ENCODE measurements around the gene RTL5. TPM values are rescaled to one million over a fixed set of nuclear protein-coding genes. Genes with fewer than 3 reads are reported as not detected.

The RTL5 gene
- total and polyA plus RNA-seq, 2 experiments from 2014 or later: 0.31 to 0.94 TPM

GRCh38 chrX:72114306-72114705 is 17.4 kb downstream of the RTL5 start:
- H3K4me1 ChIP-seq (ENCODE audit: insufficient read depth): no peaks in the 10 kb centered on the region
- Mint-ChIP-seq H3K27ac (no peak overlapping the region), H3K36me3 (ENCODE audit: low read depth) (no peaks in the 10 kb centered on the region), H3K27me3 (ENCODE audit: insufficient read depth, low read depth, poor library complexity) (peaks cover 2% of the 10 kb centered on the region), H3K4me3 (no peak overlapping the region), H3K4me1 (peaks cover 28% of the 10 kb centered on the region), H3K9me3 (no peaks in the 10 kb centered on the region)
- H3K27me3 ChIP-seq (ENCODE audit: insufficient read depth): no peaks in the 10 kb centered on the region
- no peaks in the 10 kb centered on the region for H3K79me2 ChIP-seq (replicated peaks; ENCODE audit: insufficient read depth)
- no peak overlapping the region for H3K4me3 ChIP-seq
- no peak overlapping the region for H3K4me2 ChIP-seq
- no peaks in the 10 kb centered on the region for H3K36me3 ChIP-seq (ENCODE audit: insufficient read depth)
- no peaks in the 10 kb centered on the region for H4K20me1 ChIP-seq (replicated peaks; ENCODE audit: insufficient read depth)
- no peak overlapping the region for H3K27ac ChIP-seq (ENCODE audit: low read depth)
- no peaks in the 10 kb centered on the region for H3K9me2 ChIP-seq (ENCODE audit: insufficient read depth)
- ATAC-seq (no peak), DNase-seq (ENCODE audit: low spot score) (no peak)
- TF ChIP-seq, protein P1, sequence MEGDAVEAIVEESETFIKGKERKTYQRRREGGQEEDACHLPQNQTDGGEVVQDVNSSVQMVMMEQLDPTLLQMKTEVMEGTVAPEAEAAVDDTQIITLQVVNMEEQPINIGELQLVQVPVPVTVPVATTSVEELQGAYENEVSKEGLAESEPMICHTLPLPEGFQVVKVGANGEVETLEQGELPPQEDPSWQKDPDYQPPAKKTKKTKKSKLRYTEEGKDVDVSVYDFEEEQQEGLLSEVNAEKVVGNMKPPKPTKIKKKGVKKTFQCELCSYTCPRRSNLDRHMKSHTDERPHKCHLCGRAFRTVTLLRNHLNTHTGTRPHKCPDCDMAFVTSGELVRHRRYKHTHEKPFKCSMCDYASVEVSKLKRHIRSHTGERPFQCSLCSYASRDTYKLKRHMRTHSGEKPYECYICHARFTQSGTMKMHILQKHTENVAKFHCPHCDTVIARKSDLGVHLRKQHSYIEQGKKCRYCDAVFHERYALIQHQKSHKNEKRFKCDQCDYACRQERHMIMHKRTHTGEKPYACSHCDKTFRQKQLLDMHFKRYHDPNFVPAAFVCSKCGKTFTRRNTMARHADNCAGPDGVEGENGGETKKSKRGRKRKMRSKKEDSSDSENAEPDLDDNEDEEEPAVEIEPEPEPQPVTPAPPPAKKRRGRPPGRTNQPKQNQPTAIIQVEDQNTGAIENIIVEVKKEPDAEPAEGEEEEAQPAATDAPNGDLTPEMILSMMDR (conservative IDR thresholded peaks at IDR 0.05; ENCODE audit: low read depth in 2 of 2): no peak
- TF ChIP-seq POLR2AphosphoS5 (IDR thresholded peaks at IDR 0.05; ENCODE audit: low read depth) (no peak), ZNF331 (CRISPR knock-in tag; IDR thresholded peaks at IDR 0.05; ENCODE audit: low read depth) (no peak), EZH2phosphoT487 (IDR thresholded peaks at IDR 0.05; ENCODE audit: unreplicated experiment) (no peak), ZNF462 (CRISPR knock-in tag; IDR thresholded peaks at IDR 0.05) (no peak), NANOG (IDR thresholded peaks at IDR 0.05; ENCODE audit: borderline replicate concordance) (no peak), EZH2 (IDR thresholded peaks at IDR 0.05; ENCODE audit: low read depth, unreplicated experiment) (no peak), ZNF114 (CRISPR knock-in tag; IDR thresholded peaks at IDR 0.05) (no peak), CREB1 (CRISPR knock-in tag; IDR thresholded peaks at IDR 0.05; ENCODE audit: low read depth) (no peak), STAT1 (IDR thresholded peaks at IDR 0.05; ENCODE audit: unreplicated experiment) (no peak), JUNB (IDR thresholded peaks at IDR 0.05; ENCODE audit: unreplicated experiment) (no peak)
- TF ChIP-seq, protein P2, sequence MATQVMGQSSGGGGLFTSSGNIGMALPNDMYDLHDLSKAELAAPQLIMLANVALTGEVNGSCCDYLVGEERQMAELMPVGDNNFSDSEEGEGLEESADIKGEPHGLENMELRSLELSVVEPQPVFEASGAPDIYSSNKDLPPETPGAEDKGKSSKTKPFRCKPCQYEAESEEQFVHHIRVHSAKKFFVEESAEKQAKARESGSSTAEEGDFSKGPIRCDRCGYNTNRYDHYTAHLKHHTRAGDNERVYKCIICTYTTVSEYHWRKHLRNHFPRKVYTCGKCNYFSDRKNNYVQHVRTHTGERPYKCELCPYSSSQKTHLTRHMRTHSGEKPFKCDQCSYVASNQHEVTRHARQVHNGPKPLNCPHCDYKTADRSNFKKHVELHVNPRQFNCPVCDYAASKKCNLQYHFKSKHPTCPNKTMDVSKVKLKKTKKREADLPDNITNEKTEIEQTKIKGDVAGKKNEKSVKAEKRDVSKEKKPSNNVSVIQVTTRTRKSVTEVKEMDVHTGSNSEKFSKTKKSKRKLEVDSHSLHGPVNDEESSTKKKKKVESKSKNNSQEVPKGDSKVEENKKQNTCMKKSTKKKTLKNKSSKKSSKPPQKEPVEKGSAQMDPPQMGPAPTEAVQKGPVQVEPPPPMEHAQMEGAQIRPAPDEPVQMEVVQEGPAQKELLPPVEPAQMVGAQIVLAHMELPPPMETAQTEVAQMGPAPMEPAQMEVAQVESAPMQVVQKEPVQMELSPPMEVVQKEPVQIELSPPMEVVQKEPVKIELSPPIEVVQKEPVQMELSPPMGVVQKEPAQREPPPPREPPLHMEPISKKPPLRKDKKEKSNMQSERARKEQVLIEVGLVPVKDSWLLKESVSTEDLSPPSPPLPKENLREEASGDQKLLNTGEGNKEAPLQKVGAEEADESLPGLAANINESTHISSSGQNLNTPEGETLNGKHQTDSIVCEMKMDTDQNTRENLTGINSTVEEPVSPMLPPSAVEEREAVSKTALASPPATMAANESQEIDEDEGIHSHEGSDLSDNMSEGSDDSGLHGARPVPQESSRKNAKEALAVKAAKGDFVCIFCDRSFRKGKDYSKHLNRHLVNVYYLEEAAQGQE (IDR thresholded peaks at IDR 0.05; ENCODE audit: unreplicated experiment): no peak
- TF ChIP-seq, protein P3, sequence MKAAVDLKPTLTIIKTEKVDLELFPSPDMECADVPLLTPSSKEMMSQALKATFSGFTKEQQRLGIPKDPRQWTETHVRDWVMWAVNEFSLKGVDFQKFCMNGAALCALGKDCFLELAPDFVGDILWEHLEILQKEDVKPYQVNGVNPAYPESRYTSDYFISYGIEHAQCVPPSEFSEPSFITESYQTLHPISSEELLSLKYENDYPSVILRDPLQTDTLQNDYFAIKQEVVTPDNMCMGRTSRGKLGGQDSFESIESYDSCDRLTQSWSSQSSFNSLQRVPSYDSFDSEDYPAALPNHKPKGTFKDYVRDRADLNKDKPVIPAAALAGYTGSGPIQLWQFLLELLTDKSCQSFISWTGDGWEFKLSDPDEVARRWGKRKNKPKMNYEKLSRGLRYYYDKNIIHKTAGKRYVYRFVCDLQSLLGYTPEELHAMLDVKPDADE (IDR thresholded peaks at IDR 0.05): no peak
- H3F3A ChIP-seq (replicated peaks; ENCODE audit: low read depth): no peaks in the 10 kb centered on the region
- H2AFZ ChIP-seq: no peak overlapping the region

Data from GM23338 (cell line).